CD1c-positive myeloid dendritic cell (primary cell): ENCODE data around the gene TUB.

Experiments
- DNase-seq: peaks from one replicate; pipeline ENCODE4 v3.0.0-alpha.2; 2016; ENCODE audit errors: extremely low spot score

Gene TUB

GRCh38 chr11:8043756-8044155, 37.3 kb upstream of the TUB start:
- no peak for DNase-seq

DNA sequence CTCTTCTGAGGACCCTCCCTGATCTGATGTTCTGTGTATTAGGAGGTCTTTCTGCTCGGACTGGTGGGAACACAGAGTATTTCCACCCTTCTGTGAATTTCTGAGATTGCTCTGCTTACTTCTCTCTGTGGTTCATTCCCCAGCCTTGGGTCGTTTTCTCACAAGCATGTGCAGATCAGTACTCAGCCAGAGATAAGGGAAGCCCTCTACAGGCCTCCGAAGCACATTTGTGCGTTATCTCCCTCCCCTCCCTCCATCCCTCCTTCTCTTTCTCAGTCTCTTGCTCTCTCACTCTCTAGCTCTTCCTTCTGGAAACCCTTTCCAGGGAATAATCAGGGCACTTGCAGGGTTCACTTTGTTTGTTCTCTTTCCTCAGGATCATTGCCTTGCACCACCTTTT, 35.2 kb upstream of the TUB start:
- no peak for DNase-seq

- no peak for DNase-seq
Observed at GRCh38 chr11:8047382-8047781, 33.6 kb upstream of the TUB start.

DNA sequence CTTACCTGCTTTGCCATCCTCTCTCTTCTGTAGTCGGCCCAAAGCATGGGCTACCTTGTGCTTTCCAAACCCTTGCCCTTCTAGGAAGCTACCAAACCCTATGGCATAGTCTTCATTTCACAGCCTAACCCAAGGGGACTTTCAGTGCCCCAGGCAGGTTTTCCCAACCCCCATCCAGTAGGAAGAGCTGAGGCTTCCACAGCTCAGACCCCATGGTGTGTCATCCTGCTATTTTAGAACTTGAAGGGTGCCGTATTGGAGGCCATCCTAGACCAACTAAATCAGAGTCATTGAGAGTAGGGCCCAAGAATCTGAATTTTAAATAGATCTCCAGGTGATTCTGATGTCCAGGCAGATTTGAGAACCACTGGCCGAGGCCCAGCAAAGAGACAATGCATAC, 31.9 kb upstream of the TUB start:
- DNase-seq = no peak

DNA sequence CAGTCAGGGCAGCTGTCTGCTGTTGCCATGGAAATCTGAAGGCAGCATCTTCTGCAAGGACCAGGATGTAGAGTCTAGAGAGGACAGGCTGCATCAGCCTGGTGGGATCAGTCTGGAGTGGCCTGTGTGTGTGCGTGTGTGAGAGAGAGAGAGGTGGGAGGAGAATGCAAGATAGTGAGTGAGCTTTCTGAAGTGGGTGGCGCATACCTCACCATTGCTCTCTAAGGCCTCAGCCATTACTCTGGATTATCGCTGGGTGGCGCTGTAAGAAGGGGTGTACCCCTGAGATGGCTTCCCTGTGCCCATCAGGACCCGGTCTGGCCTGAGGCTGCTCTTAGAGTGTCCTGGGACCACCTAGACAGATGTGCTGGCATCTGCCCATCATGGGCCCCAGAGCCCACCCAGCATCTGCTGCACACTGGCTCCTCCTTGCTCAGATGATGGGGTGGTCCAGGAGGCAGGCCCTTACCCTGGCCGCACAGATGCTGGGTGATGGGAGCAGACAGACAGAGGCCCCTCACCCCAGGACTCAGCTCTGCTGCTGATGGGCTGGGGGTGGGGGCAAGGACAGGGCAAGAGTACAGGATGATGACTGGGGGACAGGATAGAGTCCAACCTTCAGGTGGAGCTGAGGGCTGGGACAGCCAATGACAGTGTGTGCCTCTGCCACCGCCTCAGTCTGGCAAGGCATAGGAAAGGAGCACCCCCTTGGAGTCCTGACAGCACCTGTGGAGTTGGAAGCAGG, 25.7 kb upstream of the TUB start:
- DNase-seq = no peak

- no peak for DNase-seq
Observed at GRCh38 chr11:8055836-8056526, 25.0 kb upstream of the TUB start.

GRCh38 chr11:8056810-8057463, 24.1 kb upstream of the TUB start:
- no peak for DNase-seq

DNA sequence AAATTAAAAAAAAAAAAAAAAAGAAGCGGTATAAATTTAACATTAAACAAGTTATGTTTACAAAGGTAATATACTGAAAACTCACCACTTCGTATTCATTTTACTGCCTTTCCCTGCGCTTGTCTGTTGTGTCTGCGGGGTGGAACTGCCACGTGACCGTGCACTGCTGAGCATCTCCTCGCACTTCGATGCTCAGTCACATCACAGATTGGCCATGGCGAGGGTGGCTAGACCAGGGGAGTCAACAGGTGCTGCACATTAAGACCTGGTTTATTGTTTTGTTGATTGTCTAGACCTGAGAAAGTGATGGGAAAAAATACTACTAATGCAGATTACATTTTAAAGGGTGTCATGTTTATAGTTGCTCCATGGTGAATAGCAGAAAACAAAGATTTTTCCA, 22.8 kb upstream of the TUB start:
- no peak for DNase-seq

GRCh38 chr11:8059030-8059429, 22.0 kb upstream of the TUB start:
- no peak for DNase-seq

GRCh38 chr11:8059571-8060011, 21.4 kb upstream of the TUB start:
- no peak for DNase-seq

DNA sequence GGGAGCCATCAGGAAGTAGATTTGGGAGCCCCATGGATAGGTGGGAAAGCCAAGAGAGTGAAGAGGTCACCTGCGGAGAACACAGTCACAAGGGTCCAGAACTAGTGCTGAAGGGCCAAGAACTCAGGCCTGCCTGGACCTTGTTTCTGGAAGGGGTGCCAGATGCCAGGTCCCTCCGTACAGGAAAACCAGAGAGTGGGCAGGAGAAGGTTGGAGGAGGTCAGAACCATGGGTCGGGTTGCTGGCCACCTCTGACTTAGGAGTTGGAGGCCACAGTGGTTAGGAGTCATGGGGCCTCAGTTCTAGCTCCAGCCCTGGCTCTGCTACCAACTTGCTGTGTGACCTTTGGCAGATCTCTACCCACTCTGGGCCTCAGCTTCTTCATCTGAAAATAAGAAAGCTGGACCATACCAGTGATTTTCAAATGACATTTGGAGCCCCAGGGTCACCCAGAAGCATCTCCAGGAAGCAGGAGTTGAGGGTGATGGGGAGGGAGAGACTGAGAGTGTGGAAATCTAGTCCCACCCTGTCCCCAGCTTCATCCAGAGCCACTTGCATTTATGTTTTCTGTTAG, 20.8 kb upstream of the TUB start:
- no peak for DNase-seq

GRCh38 chr11:8060801-8061554, 20.0 kb upstream of the TUB start:
- DNase-seq = no peak

- no peak for DNase-seq
Observed at GRCh38 chr11:8061555-8062428, 19.2 kb upstream of the TUB start.

- DNase-seq = no peak
Observed at GRCh38 chr11:8062781-8063257, 18.2 kb upstream of the TUB start.

- no peak for DNase-seq
Observed at GRCh38 chr11:8063324-8063723, 17.7 kb upstream of the TUB start.

DNA sequence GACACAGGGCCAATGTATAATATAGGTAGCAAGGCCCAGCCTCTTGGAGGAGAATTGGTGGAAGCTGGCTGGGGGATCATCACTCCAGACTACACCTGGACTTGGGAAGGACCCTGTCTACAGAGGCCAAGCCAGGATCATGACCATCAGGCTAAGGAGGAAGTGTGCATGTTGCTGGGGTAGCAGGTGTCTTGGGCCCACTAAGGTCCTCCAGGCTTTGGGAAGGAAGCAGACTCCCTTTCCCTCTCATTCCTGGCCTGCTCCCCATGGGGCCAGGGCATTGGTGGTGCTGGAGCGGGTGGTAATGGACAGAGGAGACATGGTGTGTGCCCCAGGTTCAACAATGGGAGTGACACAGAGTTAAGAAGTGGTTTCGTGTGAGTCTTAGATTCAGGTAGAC, 16.0 kb upstream of the TUB start:
- DNase-seq = no peak

DNA sequence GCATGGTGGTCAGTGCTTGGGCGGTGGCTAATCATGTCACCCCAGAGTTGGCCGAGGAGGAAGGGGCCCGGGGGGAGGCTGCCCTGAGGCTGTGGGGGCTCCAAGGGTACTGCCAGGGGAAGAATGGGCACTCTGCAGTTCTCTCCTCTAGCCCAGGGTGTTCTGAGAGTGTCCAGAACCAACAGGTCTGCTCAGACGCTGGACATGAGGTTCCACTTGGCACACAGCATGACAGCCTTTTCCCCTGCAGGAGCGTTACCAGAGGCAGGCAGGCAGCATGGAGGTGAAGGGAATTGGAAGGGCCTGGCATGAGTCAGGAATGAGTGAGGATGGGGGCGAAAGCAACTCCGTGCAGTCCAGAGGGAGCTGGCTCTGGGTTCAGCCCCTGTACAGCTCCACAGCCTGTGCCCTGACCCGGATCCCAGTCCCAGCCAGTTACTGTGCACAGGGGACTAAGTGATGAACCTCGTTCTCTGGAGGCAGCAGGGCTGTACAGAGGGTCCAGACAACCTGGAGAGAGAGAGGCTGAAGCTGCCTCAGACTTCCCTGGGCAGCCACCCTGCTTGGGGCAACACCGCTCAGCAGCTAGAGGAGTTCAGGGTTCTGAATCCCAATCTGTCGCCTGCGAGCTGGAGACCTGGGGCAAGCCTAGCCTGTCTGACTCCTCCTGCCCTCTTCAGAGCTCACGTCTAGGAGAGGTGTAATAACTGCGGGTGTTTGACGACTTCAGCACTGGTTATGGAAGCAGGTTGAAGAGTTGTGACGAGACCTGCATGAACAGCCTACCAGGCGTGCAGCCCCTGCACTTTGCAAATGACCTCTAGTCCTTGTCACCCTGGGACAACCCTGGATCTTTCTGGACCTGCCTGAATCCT, 14.7 kb upstream of the TUB start:
- no peak for DNase-seq

DNA sequence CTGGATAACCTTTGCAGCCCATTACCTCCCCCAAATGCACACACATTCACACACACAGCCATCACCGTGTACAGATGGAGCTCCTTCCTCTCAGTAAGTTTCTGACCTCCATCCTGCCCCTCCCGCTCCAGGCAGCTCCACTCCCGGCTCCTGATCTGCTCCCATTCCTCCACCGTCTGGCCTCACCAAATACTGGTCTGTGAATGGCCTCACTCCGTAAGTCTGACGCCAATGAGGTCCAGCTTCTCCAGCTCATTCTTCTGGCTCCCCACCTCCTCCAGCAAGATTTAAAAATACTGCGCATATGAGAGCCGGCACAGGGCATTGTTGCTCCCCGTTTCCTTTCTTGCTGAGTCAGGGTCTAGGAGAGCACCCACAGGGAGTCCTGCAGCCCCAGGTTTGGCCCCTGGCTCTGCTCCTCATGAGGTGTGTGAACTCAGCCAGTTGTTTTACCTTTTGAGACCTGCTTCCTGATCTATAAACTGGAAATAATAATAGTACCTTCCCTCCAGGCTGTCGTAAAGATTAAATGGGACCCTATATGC, 14.0 kb upstream of the TUB start:
- DNase-seq = no peak

DNA sequence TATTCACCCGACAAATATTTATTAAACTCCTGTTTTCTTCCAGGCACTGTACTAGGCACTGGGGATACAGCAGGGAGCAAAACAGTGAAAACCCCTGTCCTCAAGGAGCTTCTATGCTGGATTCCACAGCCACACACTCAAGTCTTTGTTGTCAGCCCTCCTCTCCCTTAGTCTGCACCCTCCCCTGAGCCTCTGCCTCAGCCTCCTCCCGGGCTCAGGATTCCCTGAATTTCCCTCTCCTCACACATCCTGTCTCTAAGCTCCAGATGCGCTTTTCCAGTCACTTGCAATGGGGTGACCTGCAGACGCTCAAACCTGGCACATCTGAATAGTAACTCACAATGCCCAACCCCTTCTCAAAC, 13.5 kb upstream of the TUB start:
- no peak for DNase-seq
